ENCODE measurements around the gene SNX9. TPM values are rescaled to one million over a fixed set of nuclear protein-coding genes. Genes with fewer than 3 reads are reported as not detected.
"Not testable (repeated sequence)": the region's sequence is repeated elsewhere in the genome, so short reads cannot be mapped to it uniquely, and the experiment has no call there.

SNX9 gene
- total RNA-seq, 1 donor from 2014 or later: 36.0 TPM

GRCh38 chr6:157935786-157936185, 112.7 kb downstream of the SNX9 start:
- H3K4me3 Mint-ChIP-seq (ENCODE audit: unreplicated experiment): no peak overlapping the region
- H2AFZ ChIP-seq (ENCODE audit: low read depth, low read length): no peak overlapping the region
- H3K27ac ChIP-seq (ENCODE audit: low read depth, low read length): no peak overlapping the region
- no peaks in the 10 kb centered on the region for H4K20me1 ChIP-seq (ENCODE audit: insufficient read depth, low read length)
- peaks cover 14% of the 10 kb centered on the region for H3K36me3 Mint-ChIP-seq (ENCODE audit: low read depth, unreplicated experiment)
- H3K4me2 ChIP-seq (ENCODE audit: low read length): no peak overlapping the region
- no peaks in the 10 kb centered on the region for H3K79me2 ChIP-seq (ENCODE audit: insufficient read depth, low read length)
- H3K4me3 ChIP-seq (ENCODE audit: insufficient read depth, low read depth, low read length): no peak overlapping the region
- no peaks in the 10 kb centered on the region for H3K9me3 Mint-ChIP-seq (ENCODE audit: unreplicated experiment)
- H3K4me1 ChIP-seq (ENCODE audit: insufficient read depth, low read length): no peaks in the 10 kb centered on the region
- FAIRE-seq (no peak), DNase-seq (ENCODE audit: low read depth) (no peak)
- no peaks in the 10 kb centered on the region for H3K9me3 ChIP-seq (ENCODE audit: insufficient read depth, low read depth, low read length)
- H3K9ac ChIP-seq (ENCODE audit: low read length): no peak overlapping the region
- H3K4me1 Mint-ChIP-seq (ENCODE audit: low read depth, unreplicated experiment): no peaks in the 10 kb centered on the region
- no peaks in the 10 kb centered on the region for H3K27me3 ChIP-seq (ENCODE audit: insufficient read depth, low read length)
- TF ChIP-seq EZH2 (IDR thresholded peaks at IDR 0.05; ENCODE audit: insufficient read depth, low read length) (no peak), CTCF (IDR thresholded peaks at IDR 0.05; ENCODE audit: insufficient read depth, low read depth, low read length) (no peak)
- H3K27me3 Mint-ChIP-seq (ENCODE audit: low read depth, unreplicated experiment): no peaks in the 10 kb centered on the region
- H3K36me3 ChIP-seq (ENCODE audit: insufficient read depth, low read length): peaks cover 30% of the 10 kb centered on the region
- H3K27ac Mint-ChIP-seq (ENCODE audit: unreplicated experiment): no peak overlapping the region

GRCh38 chr6:157937318-157937717, 114.3 kb downstream of the SNX9 start:
- no peak for FAIRE-seq
- H3K27me3 Mint-ChIP-seq (ENCODE audit: low read depth, unreplicated experiment): no peaks in the 10 kb centered on the region
- no peaks in the 10 kb centered on the region for H3K4me1 Mint-ChIP-seq (ENCODE audit: low read depth, unreplicated experiment)
- TF ChIP-seq CTCF (IDR thresholded peaks at IDR 0.05; ENCODE audit: insufficient read depth, low read depth, low read length): no peak
- no peak for TF ChIP-seq EZH2 (IDR thresholded peaks at IDR 0.05; ENCODE audit: insufficient read depth, low read length)
- Histone ChIP-seq H3K9ac (ENCODE audit: low read length) (no peak overlapping the region), H3K4me1 (ENCODE audit: insufficient read depth, low read length) (no peaks in the 10 kb centered on the region), H3K27me3 (ENCODE audit: insufficient read depth, low read length) (no peaks in the 10 kb centered on the region), H4K20me1 (ENCODE audit: insufficient read depth, low read length) (no peaks in the 10 kb centered on the region), H3K4me3 (ENCODE audit: insufficient read depth, low read depth, low read length) (no peak overlapping the region), H3K9me3 (ENCODE audit: insufficient read depth, low read depth, low read length) (no peaks in the 10 kb centered on the region), H3K4me2 (ENCODE audit: low read length) (no peak overlapping the region), H2AFZ (ENCODE audit: low read depth, low read length) (no peak overlapping the region), H3K27ac (ENCODE audit: low read depth, low read length) (no peak overlapping the region), H3K36me3 (ENCODE audit: insufficient read depth, low read length) (peaks cover 33% of the 10 kb centered on the region), H3K79me2 (ENCODE audit: insufficient read depth, low read length) (no peaks in the 10 kb centered on the region)
- peaks cover 11% of the 10 kb centered on the region for H3K36me3 Mint-ChIP-seq (ENCODE audit: low read depth, unreplicated experiment)
- no peak overlapping the region for H3K4me3 Mint-ChIP-seq (ENCODE audit: unreplicated experiment)
- no peak for DNase-seq (ENCODE audit: low read depth)
- no peaks in the 10 kb centered on the region for H3K9me3 Mint-ChIP-seq (ENCODE audit: unreplicated experiment)
- no peak overlapping the region for H3K27ac Mint-ChIP-seq (ENCODE audit: unreplicated experiment)

DNA sequence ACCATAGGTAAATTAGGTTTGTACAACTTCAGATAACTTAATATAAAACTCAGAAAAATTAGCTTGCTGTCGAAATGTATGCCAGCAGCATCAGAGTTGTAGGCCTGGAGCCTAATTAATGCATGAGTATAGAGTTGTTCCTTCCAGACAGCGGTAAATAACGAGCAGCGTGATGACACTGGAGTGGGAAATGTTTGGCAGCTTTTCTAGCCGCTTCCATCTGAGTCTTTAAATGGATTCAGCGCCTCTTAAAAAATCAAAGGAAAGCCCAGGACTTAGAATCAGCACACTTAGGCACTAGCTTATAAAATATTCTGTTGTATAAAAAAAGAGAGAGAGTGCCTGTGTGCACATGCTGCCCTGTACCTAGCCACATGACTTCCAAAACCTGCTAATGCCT, 114.9 kb downstream of the SNX9 start:
- FAIRE-seq (no peak), DNase-seq (ENCODE audit: low read depth) (no peak)
- H3K9me3 Mint-ChIP-seq (ENCODE audit: unreplicated experiment): no peaks in the 10 kb centered on the region
- no peak overlapping the region for H3K27ac Mint-ChIP-seq (ENCODE audit: unreplicated experiment)
- Histone ChIP-seq H2AFZ (ENCODE audit: low read depth, low read length) (no peak overlapping the region), H3K27ac (ENCODE audit: low read depth, low read length) (no peak overlapping the region), H3K9ac (ENCODE audit: low read length) (no peak overlapping the region), H3K4me3 (ENCODE audit: insufficient read depth, low read depth, low read length) (no peak overlapping the region), H3K4me1 (ENCODE audit: insufficient read depth, low read length) (no peaks in the 10 kb centered on the region), H3K27me3 (ENCODE audit: insufficient read depth, low read length) (no peaks in the 10 kb centered on the region), H3K36me3 (ENCODE audit: insufficient read depth, low read length) (peaks cover 32% of the 10 kb centered on the region), H3K4me2 (ENCODE audit: low read length) (no peak overlapping the region), H3K9me3 (ENCODE audit: insufficient read depth, low read depth, low read length) (no peaks in the 10 kb centered on the region), H3K79me2 (ENCODE audit: insufficient read depth, low read length) (no peaks in the 10 kb centered on the region), H4K20me1 (ENCODE audit: insufficient read depth, low read length) (no peaks in the 10 kb centered on the region)
- H3K4me1 Mint-ChIP-seq (ENCODE audit: low read depth, unreplicated experiment): no peaks in the 10 kb centered on the region
- no peaks in the 10 kb centered on the region for H3K27me3 Mint-ChIP-seq (ENCODE audit: low read depth, unreplicated experiment)
- TF ChIP-seq CTCF (IDR thresholded peaks at IDR 0.05; ENCODE audit: insufficient read depth, low read depth, low read length) (no peak), EZH2 (IDR thresholded peaks at IDR 0.05; ENCODE audit: insufficient read depth, low read length) (no peak)
- H3K36me3 Mint-ChIP-seq (ENCODE audit: low read depth, unreplicated experiment): peaks cover 10% of the 10 kb centered on the region
- no peak overlapping the region for H3K4me3 Mint-ChIP-seq (ENCODE audit: unreplicated experiment)

DNA sequence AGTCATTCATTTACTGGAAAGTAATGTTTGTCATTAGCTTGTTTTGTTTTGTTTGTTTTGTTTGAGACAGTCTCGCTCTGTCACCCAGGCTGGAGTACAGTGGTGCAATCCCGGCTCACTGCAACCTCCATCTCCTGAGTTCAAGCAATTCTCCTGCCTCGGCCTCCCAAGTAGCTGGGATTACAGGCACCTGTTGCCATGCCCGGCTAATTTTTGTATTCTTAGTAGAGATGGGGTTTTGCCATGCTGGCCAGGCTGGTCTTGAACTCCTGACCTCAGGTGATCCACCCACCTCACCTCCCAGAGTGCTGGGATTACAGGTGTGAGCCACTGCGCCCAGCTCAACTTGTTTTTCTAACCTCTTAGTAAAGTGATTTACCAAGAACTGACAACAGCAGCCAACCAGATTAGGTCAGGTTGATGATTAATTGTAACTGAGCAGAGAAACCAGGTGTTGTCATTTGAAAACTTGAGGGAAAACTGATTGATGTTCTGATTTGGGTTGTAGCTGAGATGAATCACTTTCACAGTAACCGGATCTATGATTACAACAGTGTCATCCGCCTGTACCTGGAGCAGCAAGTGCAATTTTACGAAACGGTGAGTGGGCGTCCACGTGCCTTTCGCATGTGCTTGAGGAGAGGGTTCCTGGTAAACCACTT, 117.5 kb downstream of the SNX9 start:
- not testable (repeated sequence) for DNase-seq (ENCODE audit: low read depth); H2AFZ ChIP-seq (ENCODE audit: low read depth, low read length); FAIRE-seq; H3K4me1 Mint-ChIP-seq (ENCODE audit: low read depth, unreplicated experiment); H4K20me1 ChIP-seq (ENCODE audit: insufficient read depth, low read length); H3K27me3 ChIP-seq (ENCODE audit: insufficient read depth, low read length); H3K9me3 ChIP-seq (ENCODE audit: insufficient read depth, low read depth, low read length); H3K4me3 ChIP-seq (ENCODE audit: insufficient read depth, low read depth, low read length); H3K9ac ChIP-seq (ENCODE audit: low read length); H3K9me3 Mint-ChIP-seq (ENCODE audit: unreplicated experiment); H3K27ac ChIP-seq (ENCODE audit: low read depth, low read length); H3K27ac Mint-ChIP-seq (ENCODE audit: unreplicated experiment); H3K27me3 Mint-ChIP-seq (ENCODE audit: low read depth, unreplicated experiment); H3K4me3 Mint-ChIP-seq (ENCODE audit: unreplicated experiment); H3K79me2 ChIP-seq (ENCODE audit: insufficient read depth, low read length); H3K4me2 ChIP-seq (ENCODE audit: low read length)
- peaks cover 24% of the 10 kb centered on the region for H3K36me3 ChIP-seq (ENCODE audit: insufficient read depth, low read length)
- peaks cover 11% of the 10 kb centered on the region for H3K4me1 ChIP-seq (ENCODE audit: insufficient read depth, low read length)
- H3K36me3 Mint-ChIP-seq (ENCODE audit: low read depth, unreplicated experiment): peaks cover 19% of the 10 kb centered on the region
